ENCODE measurements around the gene VWCE. TPM values are rescaled to one million over a fixed set of nuclear protein-coding genes. Genes with fewer than 3 reads are reported as not detected.

The VWCE gene
- total RNA-seq, 1 experiment from 2014 or later, result 2.5 TPM

- no peak overlapping the region for H3K9ac ChIP-seq (ENCODE audit: low read length)
- DNase-seq (ENCODE audit: low read depth, low spot score) (no peak), ATAC-seq (peak; percentile 72)
- no peak for TF ChIP-seq CBX3 (IDR thresholded peaks at IDR 0.05; ENCODE audit: low read depth)
- no peak for TF ChIP-seq RAD21 (IDR thresholded peaks at IDR 0.05; ENCODE audit: low read depth)
- no peak for TF ChIP-seq TCF7L2 (IDR thresholded peaks at IDR 0.05; ENCODE audit: borderline replicate concordance, extremely low read depth, insufficient read depth, insufficient read length)
- no TSS peak for BruUV-seq (replicated peaks)
- peak overlapping the region; percentile 63 for H3K4me2 ChIP-seq (ENCODE audit: low read length)
- ChIA-PET CTCF (no interaction called here), POLR2A (no interaction called here), RAD21 (ENCODE audit: low non-redundant PET in 1 of 2, low total read pairs in 2 of 2, uncharacterized antibody in 2 of 2, unreplicated experiment in 2 of 2) (no interaction called here)
- H3K36me3 ChIP-seq (ENCODE audit: control insufficient read depth in 1 of 2, insufficient read depth in 2 of 2, low read length in 2 of 2), result no peaks in the 10 kb centered on the region
- no peaks in the 10 kb centered on the region for H3K9me2 ChIP-seq (ENCODE audit: insufficient read depth)
- no peaks in the 10 kb centered on the region for H3K27me3 ChIP-seq (ENCODE audit: insufficient read depth, low read length)
- H3K9me3 ChIP-seq (ENCODE audit: control insufficient read depth in 1 of 2, insufficient read depth in 1 of 2, low read depth in 1 of 2, low read length in 2 of 2), result no peaks in the 10 kb centered on the region
- H3K27ac ChIP-seq (ENCODE audit: low read depth, low read length), result no peak overlapping the region
- H3K79me2 ChIP-seq (ENCODE audit: insufficient read depth, low read length), result no peaks in the 10 kb centered on the region
- H3K4me1 ChIP-seq (ENCODE audit: control insufficient read depth in 1 of 2, insufficient read depth in 2 of 2, low read length in 2 of 2), result peaks cover 8 to 15% of the 10 kb centered on the region in 2 experiments
- H3K4me3 ChIP-seq (replicated peaks in 1 of 2; ENCODE audit: low read depth in 1 of 2, low read length in 2 of 2), result 0 out of 4 replicates have a peak overlapping the region, but pooled peaks of 1 of the 2 experiments have one; percentile 16
- no peaks in the 10 kb centered on the region for H4K20me1 ChIP-seq (ENCODE audit: insufficient read depth)
- intact Hi-C loops (cut with micrococcal nuclease), result no loop called here
- H2AFZ ChIP-seq (ENCODE audit: low read depth, low read length, poor library complexity, severe bottlenecking), result no peak overlapping the region
These were observed 28.5 kb downstream of the VWCE start for GRCh38 chr11:61266602-61267001.

- Histone ChIP-seq H3K9me3 (ENCODE audit: control insufficient read depth in 1 of 2, insufficient read depth in 1 of 2, low read depth in 1 of 2, low read length in 2 of 2) (no peaks in the 10 kb centered on the region), H3K4me2 (ENCODE audit: low read length) (no peak overlapping the region), H3K27me3 (ENCODE audit: insufficient read depth, low read length) (no peaks in the 10 kb centered on the region), H3K4me1 (ENCODE audit: control insufficient read depth in 1 of 2, insufficient read depth in 2 of 2, low read length in 2 of 2) (peaks cover 8 to 15% of the 10 kb centered on the region in 2 experiments), H2AFZ (ENCODE audit: low read depth, low read length, poor library complexity, severe bottlenecking) (no peak overlapping the region), H3K36me3 (ENCODE audit: control insufficient read depth in 1 of 2, insufficient read depth in 2 of 2, low read length in 2 of 2) (no peaks in the 10 kb centered on the region), H3K27ac (ENCODE audit: low read depth, low read length) (no peak overlapping the region), H3K4me3 (replicated peaks in 1 of 2; ENCODE audit: low read depth in 1 of 2, low read length in 2 of 2) (no peak overlapping the region), H3K79me2 (ENCODE audit: insufficient read depth, low read length) (no peaks in the 10 kb centered on the region), H4K20me1 (ENCODE audit: insufficient read depth) (no peaks in the 10 kb centered on the region), H3K9ac (ENCODE audit: low read length) (no peak overlapping the region), H3K9me2 (ENCODE audit: insufficient read depth) (no peaks in the 10 kb centered on the region)
- ChIA-PET POLR2A (interaction anchor here (0.7 kb wide), 1 partner anchor 126 kb away, joined by 4 read pairs; no protein-coding TSS in a partner anchor), CTCF (no interaction called here), RAD21 (ENCODE audit: low non-redundant PET in 1 of 2, low total read pairs in 2 of 2, uncharacterized antibody in 2 of 2, unreplicated experiment in 2 of 2) (no interaction called here)
- no TSS peak for BruUV-seq (replicated peaks)
- no peak for ATAC-seq
- intact Hi-C loops (cut with micrococcal nuclease), result no loop called here
- no peak for DNase-seq (ENCODE audit: low read depth, low spot score)
- TF ChIP-seq CBX3 (IDR thresholded peaks at IDR 0.05; ENCODE audit: low read depth) (no peak), RAD21 (IDR thresholded peaks at IDR 0.05; ENCODE audit: low read depth) (no peak), JUND (IDR thresholded peaks at IDR 0.05) (no peak), ELF1 (IDR thresholded peaks at IDR 0.05; ENCODE audit: borderline replicate concordance, low read depth) (no peak), EGR1 (IDR thresholded peaks at IDR 0.05; ENCODE audit: low read depth) (no peak), REST (IDR thresholded peaks at IDR 0.05; ENCODE audit: low read depth) (no peak), EZH2phosphoT487 (IDR thresholded peaks at IDR 0.05; ENCODE audit: borderline replicate concordance) (no peak), POLR2AphosphoS5 (IDR thresholded peaks at IDR 0.05; ENCODE audit: low read depth, low read length) (no peak), ZFX (IDR thresholded peaks at IDR 0.05) (no peak), ZBTB33 (IDR thresholded peaks at IDR 0.05; ENCODE audit: extremely low read depth, insufficient replicate concordance, low read length) (no peak), POLR2A (IDR thresholded peaks at IDR 0.05; ENCODE audit: borderline replicate concordance, extremely low read depth, insufficient read depth, insufficient read length) (no peak), ZNF274 (IDR thresholded peaks at IDR 0.05; ENCODE audit: low read depth, low read length) (no peak), FOSL1 (IDR thresholded peaks at IDR 0.05; ENCODE audit: low read depth) (no peak), ATF3 (IDR thresholded peaks at IDR 0.05) (no peak), SIN3A (IDR thresholded peaks at IDR 0.05; ENCODE audit: low read depth) (no peak), CEBPB (IDR thresholded peaks at IDR 0.05; ENCODE audit: low read depth) (no peak), EZH2 (IDR thresholded peaks at IDR 0.05) (no peak)
These were observed 29.8 kb downstream of the VWCE start for GRCh38 chr11:61265357-61265756.
